PFSK-1 (cell line): Measurements from ENCODE around the gene PRXL2B.

Source experiments
- FOXP2 ChIP-seq: optimal IDR thresholded peaks from 2 replicates; pipeline ENCODE3; 2011; ENCODE audit warnings: borderline replicate concordance, control low read depth, inconsistent platforms; ENCODE audit not compliant: insufficient read depth; ENCODE audit errors: extremely low read length, extremely low read depth
- POLR2AphosphoS5 ChIP-seq: IDR thresholded peaks from 2 replicates; pipeline ENCODE4 v1.6.1; 2012; ENCODE audit warnings: low read depth, mild to moderate bottlenecking, control low read depth, low read length, moderate library complexity
- SIN3A ChIP-seq: IDR thresholded peaks from 2 replicates; pipeline ENCODE4 v1.6.1; 2012; ENCODE audit warnings: mild to moderate bottlenecking, low read length, moderate library complexity, borderline replicate concordance; ENCODE audit not compliant: insufficient read depth
- TAF1 ChIP-seq: IDR thresholded peaks from 2 replicates; pipeline ENCODE4 v1.6.1; 2012; ENCODE audit warnings: low read length, control low read depth, borderline replicate concordance; ENCODE audit not compliant: insufficient read depth
- TF ChIP-seq, protein P1 (sequence below), 2 experiments: IDR thresholded peaks; 2 replicates each; pipeline versions ENCODE4 v1.6.1 to v1.8.0; 2011 to 2012; ENCODE audit warnings: low read depth in 2 of 2, low read length in 2 of 2, control low read depth in 1 of 2, inconsistent platforms in 1 of 2, mild to moderate bottlenecking in 1 of 2, moderate library complexity in 1 of 2; ENCODE audit not compliant: insufficient read depth in 1 of 2

Gene PRXL2B

DNA sequence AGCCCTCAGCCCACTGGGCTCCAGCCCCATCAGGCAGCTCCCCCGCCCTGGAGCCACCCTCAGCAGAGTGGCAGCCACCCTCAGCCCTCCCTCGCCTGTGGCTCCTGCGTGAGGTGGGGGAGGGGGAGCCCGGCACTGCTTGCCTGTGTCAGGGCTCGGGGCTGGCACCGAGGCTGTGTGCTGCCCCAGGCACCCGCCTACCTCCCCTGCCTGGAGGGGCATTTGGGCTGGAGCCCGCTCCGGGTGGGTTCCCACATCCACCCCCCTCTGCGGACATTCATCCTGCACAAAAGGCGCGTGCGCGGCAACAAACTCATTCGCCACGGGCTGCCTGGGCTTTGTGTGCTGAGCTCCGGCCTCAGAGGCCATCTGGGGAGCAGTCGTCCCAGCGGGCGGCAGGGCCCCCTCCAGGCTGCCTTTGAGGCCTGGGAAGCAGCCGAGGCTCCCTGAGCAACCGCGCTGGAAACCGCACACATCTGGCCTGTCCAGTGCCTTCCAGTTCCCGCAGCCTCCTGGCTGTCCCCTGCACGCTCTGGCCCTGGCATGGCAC lies 43.0 kb upstream of the PRXL2B start:
- TF ChIP-seq FOXP2: no peak
- TF ChIP-seq, protein P1, sequence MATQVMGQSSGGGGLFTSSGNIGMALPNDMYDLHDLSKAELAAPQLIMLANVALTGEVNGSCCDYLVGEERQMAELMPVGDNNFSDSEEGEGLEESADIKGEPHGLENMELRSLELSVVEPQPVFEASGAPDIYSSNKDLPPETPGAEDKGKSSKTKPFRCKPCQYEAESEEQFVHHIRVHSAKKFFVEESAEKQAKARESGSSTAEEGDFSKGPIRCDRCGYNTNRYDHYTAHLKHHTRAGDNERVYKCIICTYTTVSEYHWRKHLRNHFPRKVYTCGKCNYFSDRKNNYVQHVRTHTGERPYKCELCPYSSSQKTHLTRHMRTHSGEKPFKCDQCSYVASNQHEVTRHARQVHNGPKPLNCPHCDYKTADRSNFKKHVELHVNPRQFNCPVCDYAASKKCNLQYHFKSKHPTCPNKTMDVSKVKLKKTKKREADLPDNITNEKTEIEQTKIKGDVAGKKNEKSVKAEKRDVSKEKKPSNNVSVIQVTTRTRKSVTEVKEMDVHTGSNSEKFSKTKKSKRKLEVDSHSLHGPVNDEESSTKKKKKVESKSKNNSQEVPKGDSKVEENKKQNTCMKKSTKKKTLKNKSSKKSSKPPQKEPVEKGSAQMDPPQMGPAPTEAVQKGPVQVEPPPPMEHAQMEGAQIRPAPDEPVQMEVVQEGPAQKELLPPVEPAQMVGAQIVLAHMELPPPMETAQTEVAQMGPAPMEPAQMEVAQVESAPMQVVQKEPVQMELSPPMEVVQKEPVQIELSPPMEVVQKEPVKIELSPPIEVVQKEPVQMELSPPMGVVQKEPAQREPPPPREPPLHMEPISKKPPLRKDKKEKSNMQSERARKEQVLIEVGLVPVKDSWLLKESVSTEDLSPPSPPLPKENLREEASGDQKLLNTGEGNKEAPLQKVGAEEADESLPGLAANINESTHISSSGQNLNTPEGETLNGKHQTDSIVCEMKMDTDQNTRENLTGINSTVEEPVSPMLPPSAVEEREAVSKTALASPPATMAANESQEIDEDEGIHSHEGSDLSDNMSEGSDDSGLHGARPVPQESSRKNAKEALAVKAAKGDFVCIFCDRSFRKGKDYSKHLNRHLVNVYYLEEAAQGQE (IDR thresholded peaks at IDR 0.05; ENCODE audit: insufficient read depth in 1 of 2, low read depth in 2 of 2, low read length in 2 of 2): no peak
- TF ChIP-seq TAF1: no peak
- TF ChIP-seq POLR2AphosphoS5: no peak
- no peak for TF ChIP-seq SIN3A

DNA sequence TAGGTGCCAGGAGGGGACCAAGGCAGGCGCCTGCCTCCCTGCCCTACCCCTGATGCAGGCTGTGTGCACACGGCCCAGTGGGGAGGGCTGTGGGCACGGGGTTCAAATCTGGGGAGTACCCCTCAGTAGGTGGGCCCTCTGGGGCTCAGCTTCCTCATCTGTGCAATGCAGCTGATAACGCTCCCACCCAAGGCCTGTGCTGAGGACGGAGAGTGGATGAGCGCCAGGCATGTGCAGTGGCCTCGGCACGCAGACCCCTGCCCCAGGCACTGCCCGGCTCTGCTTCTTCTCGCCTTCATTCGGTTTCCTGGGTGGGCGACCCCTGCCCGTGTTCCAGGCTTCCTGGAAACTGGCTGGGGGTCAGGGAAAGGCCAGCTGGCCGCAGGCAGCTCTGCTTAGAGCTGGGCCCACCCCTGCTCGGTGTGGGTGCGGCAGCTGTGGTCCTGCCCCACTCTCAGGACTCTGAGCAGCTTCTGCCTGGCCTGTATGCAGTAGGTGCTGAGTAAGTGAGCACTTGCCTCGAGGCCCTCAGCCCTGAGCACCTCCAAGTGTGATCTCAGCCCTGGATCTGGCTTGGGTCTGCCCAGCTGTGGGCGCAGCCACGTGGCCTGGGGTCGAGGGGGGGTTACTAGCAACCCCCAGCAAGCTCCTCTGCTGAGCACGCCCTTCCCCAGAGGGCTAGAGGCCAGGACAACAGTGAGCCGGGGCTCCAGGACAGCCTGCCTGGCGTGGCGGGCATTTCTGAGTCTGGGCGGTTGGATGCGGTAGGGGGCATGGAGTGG lies 42.3 kb upstream of the PRXL2B start:
- TF ChIP-seq TAF1: no peak

DNA sequence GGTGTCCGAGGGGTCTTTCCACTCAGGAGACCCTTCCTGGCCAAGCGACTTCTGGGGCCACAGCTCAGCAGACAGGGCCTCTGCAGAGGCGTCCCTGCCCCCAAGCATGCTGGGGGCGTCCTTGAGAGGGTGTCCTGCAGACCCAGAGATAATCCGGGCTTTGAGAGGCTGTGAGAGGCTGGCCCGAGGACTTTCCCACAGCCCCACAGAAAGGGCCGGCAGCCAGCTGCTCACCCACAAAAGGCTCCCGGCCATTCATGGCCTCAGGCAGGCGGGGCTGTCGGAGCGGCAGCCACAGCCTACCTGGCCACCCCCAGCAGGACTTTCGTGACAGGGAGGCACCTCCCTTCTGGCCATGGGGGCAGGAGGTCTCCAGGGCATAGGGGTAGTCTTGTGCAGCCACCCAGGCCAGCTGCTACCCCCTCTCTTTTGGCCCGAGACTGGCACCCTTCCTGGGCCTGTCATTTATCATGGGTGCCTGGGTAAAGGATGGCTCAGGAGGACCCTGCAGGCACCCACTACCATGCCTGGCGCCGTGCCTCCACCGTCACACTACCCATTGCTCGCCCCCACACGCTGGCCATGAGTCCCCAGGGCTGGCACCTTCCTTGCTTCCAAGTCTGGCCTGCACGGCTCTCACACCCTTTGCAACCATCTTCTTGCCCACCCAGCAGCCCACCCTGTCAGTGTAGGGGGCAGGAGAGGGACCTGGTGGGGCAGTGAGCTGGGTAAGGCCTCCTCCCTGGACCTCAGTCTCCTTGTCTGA lies 41.5 kb upstream of the PRXL2B start:
- no peak for TF ChIP-seq FOXP2
- no peak for TF ChIP-seq POLR2AphosphoS5
- TF ChIP-seq SIN3A: no peak
- no peak for TF ChIP-seq TAF1
- TF ChIP-seq, protein P1 (IDR thresholded peaks at IDR 0.05; ENCODE audit: insufficient read depth in 1 of 2, low read depth in 2 of 2, low read length in 2 of 2): no peak

DNA sequence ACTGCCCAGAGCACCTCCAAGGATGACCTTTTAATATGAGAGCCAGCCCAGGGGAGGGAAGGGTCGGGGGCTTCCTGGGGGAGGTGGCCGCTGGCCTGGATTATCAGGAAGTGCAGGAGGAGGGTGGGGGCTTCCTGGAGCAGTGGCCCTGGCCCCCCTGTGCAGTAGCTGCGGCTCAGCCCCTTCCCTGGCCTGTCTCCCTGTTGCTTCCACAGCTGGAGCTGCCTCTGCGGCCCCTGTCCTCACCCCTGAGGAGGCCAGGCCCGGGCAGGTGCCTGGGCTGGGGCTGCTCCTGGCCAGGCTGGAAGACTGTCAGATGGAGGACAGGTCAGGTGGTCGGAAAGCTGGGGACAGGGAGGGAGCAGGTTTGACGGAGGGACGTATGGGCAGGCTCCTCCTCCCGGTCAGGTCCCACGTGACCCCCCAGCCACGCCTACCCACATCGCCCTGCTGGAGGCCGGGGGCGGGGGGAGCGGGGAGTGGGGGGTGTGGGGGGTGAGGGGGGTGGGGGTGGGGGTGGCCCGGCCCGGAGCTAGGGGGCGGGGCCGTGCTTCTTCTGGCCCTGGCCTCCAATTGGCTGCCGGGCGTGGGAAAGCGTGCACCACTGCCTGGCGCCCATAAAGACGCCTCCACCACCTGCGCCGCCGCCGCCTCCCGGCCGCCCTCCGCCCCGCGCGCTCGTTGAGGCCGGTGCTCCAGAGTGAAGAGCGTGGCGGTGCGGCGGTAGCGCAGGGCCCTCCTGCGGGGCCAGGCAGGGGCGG lies 40.6 kb upstream of the PRXL2B start:
- TF ChIP-seq POLR2AphosphoS5 (no peak), FOXP2 (no peak), TAF1 (no peak), SIN3A (no peak)
- TF ChIP-seq, protein P1 (IDR thresholded peaks at IDR 0.05; ENCODE audit: insufficient read depth in 1 of 2, low read depth in 2 of 2, low read length in 2 of 2): no peak

DNA sequence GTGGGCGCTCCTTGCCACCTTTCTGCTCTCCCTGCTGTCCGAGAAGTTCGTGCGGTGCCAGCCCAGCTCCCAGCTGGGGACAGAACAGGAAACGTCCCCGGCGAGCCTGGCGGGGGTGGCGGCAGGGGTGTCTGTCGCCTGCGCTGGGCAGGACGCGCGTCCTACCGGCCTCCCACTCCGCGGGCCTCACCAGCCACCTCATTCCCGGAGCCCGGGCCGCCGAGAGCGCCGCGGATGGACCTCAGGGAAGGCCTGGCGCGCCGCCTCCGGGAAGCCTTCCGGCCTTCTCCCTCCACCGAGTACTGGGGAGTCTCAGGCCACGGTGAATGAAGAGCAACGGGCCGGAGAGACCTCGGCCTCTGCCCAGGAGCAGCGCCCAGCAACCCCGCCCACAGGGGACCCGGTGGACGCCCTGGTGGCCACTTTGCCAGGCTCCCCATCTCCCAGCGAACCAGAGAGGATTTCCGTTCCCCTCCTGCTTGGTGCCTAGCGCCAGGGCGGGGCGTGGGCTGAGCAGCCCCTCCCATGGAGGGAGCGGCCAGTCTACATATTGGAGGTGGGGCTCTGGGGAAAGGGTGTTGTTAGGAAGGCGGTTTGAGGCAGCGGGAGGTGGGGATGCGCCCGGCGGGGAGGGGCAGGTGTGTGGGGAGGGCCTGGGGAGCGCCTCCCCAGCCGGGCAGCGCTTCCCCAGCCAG lies 39.9 kb upstream of the PRXL2B start:
- no peak for TF ChIP-seq TAF1
- TF ChIP-seq POLR2AphosphoS5: no peak
- TF ChIP-seq SIN3A: no peak
- no peak for TF ChIP-seq FOXP2
- TF ChIP-seq, protein P1 (IDR thresholded peaks at IDR 0.05; ENCODE audit: insufficient read depth in 1 of 2, low read depth in 2 of 2, low read length in 2 of 2): no peak
